HEK293T (cell line): ENCODE measurements around the gene WDR93.

Source experiments
- CTCF ChIA-PET: fragments of 350-600 bp; formaldehyde crosslinking; extraction: SDS; loops from one replicate; lab custom pipeline; 2021; ENCODE audit warnings: antibody characterized with exemption, inconsistent platforms; lab: Yijun Ruan, JAX
- POLR2A ChIA-PET: fragments of 350-600 bp; formaldehyde crosslinking; extraction: SDS; loops from one replicate; lab custom pipeline; 2020; ENCODE audit warnings: antibody characterized with exemption, inconsistent platforms; lab: Yijun Ruan, JAX
- DNase-seq: peaks from one replicate; pipeline ENCODE4 v3.0.0; 2012; ENCODE audit warnings: mixed read lengths; ENCODE audit errors: extremely low spot score
- ARNT ChIP-seq: fragments of 450-650 bp; IDR thresholded peaks from 2 replicates; pipeline ENCODE4 v1.6.1; 2017; ENCODE audit warnings: mild to moderate bottlenecking
- BHLHE40 ChIP-seq: fragments of 450-650 bp; IDR thresholded peaks from 2 replicates; pipeline ENCODE4 v1.6.1; 2016; ENCODE audit warnings: mild to moderate bottlenecking, moderate library complexity, borderline replicate concordance
- CTBP1 ChIP-seq: fragments of 450-650 bp; IDR thresholded peaks from 2 replicates; pipeline ENCODE4 v1.6.1; 2016; ENCODE audit warnings: borderline replicate concordance
- ELF4 ChIP-seq: fragments of 450-650 bp; IDR thresholded peaks from 2 replicates; pipeline ENCODE4 v1.6.1; 2017; ENCODE audit warnings: antibody characterized with exemption
- FOXA1 ChIP-seq: fragments of 450-650 bp; IDR thresholded peaks from 2 replicates; pipeline ENCODE4 v1.6.1; 2016; ENCODE audit warnings: mild to moderate bottlenecking
- FOXK2 ChIP-seq: fragments of 450-650 bp; IDR thresholded peaks from 2 replicates; pipeline ENCODE4 v1.6.1; 2016; ENCODE audit warnings: mild to moderate bottlenecking
- FOXM1 ChIP-seq: fragments of 450-650 bp; IDR thresholded peaks from 2 replicates; pipeline ENCODE4 v1.6.1; 2017; ENCODE audit warnings: mild to moderate bottlenecking, borderline replicate concordance
- HDGF ChIP-seq: fragments of 450-650 bp; IDR thresholded peaks from 2 replicates; pipeline ENCODE4 v1.6.1; 2017; ENCODE audit warnings: antibody characterized with exemption, borderline replicate concordance
- L3MBTL2 ChIP-seq: fragments of 450-650 bp; conservative IDR thresholded peaks from 2 replicates; pipeline ENCODE4 v1.6.1; 2016; ENCODE audit warnings: mild to moderate bottlenecking
- LEF1 ChIP-seq: fragments of 450-650 bp; IDR thresholded peaks from 2 replicates; pipeline ENCODE4 v1.6.1; 2017; ENCODE audit warnings: mild to moderate bottlenecking, borderline replicate concordance
- NFRKB ChIP-seq: fragments of 450-650 bp; IDR thresholded peaks from 2 replicates; pipeline ENCODE4 v1.6.1; 2016; ENCODE audit warnings: mild to moderate bottlenecking, moderate library complexity
- SP1 ChIP-seq: fragments of 450-650 bp; IDR thresholded peaks from 2 replicates; pipeline ENCODE4 v1.6.1; 2017
- SUZ12 ChIP-seq: fragments of 450-650 bp; IDR thresholded peaks from 2 replicates; pipeline ENCODE4 v1.6.1; 2016; ENCODE audit warnings: mild to moderate bottlenecking
- TARDBP ChIP-seq: fragments of 450-650 bp; IDR thresholded peaks from 2 replicates; pipeline ENCODE4 v1.6.1; 2016
- ZNF384 ChIP-seq: fragments of 450-650 bp; IDR thresholded peaks from 2 replicates; pipeline ENCODE4 v1.6.1; 2016
- TF ChIP-seq, protein P1 (sequence below): fragments of 450-650 bp; IDR thresholded peaks from 2 replicates; pipeline ENCODE4 v1.6.1; 2016

Gene WDR93

DNA sequence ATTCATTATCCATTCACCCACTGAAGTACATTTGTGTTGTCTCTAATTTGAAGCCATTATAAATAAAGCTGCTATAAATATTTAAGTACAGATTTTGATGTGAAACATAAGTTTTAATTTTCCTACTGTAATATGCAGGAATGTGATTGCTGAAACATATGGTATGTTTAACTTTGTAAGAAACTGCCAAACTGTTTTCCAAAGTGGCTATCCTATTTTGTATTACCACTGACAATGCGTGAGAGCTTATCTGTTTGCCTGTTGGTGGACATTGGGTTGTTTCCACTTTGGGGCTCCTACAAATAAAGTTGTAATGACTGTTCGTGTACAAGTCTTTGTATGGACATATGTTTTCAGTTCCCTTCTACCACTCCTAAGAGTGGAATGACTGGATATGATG, 2.5 kb downstream of the WDR93 start:
- DNase-seq = no peak
- CTCF ChIA-PET = interaction anchor here (0.8 kb wide), 1 partner anchor 182 kb away, joined by 3 read pairs; no protein-coding TSS in a partner anchor
- POLR2A ChIA-PET = no interaction called here
- no peak for TF ChIP-seq ZNF384
- TF ChIP-seq CTBP1 = no peak
- TF ChIP-seq HDGF = no peak
- TF ChIP-seq ELF4 = no peak

DNA sequence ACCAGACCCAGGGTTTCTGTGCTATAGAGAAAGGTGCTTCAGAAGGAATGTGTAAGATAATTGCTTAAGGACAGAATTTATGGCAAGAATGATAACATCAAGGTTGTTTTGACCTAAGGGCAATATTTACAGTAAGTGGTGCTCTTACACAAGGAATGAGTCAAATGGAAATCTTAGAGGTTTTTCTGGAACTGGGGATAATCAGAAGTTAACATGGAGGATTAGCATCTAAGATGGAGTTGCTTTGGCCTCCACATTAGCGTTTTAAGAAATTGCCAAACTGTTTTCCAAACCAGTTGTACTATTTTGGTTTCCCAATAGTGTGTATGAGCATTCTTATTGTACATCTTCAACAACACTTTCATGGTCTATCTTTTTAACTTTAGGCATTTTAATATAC, 3.1 kb downstream of the WDR93 start:
- CTCF ChIA-PET = no interaction called here
- DNase-seq = no peak

DNA sequence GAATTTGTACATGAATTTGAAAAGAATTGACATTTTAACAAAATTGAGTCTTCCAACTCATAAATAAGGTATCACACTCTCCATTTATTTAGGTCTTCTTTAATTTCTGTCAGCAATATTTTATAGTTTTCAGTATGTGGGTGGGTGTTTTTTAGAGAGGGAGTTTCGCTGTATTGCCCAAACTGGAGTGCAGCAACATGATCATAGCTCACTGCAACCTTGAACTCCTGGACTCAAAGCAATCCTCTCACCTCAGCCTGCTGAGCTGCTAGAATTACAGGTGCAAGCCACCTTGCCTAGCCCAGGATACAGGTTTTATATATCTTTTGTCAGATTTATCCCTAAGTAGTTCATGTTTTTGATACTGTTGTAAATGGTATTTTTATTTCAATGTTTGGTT, 4.6 kb downstream of the WDR93 start:
- ChIA-PET CTCF (no interaction called here), POLR2A (interaction anchor here (1.0 kb wide), 1 partner anchor 24 kb away, joined by 3 read pairs; no protein-coding TSS in a partner anchor)
- TF ChIP-seq, protein P1, sequence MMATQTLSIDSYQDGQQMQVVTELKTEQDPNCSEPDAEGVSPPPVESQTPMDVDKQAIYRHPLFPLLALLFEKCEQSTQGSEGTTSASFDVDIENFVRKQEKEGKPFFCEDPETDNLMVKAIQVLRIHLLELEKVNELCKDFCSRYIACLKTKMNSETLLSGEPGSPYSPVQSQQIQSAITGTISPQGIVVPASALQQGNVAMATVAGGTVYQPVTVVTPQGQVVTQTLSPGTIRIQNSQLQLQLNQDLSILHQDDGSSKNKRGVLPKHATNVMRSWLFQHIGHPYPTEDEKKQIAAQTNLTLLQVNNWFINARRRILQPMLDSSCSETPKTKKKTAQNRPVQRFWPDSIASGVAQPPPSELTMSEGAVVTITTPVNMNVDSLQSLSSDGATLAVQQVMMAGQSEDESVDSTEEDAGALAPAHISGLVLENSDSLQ = no peak
- TF ChIP-seq TARDBP = no peak
- TF ChIP-seq FOXA1 = no peak
- TF ChIP-seq ELF4 = no peak
- no peak for TF ChIP-seq SUZ12
- no peak for TF ChIP-seq FOXM1
- no peak for TF ChIP-seq FOXK2
- TF ChIP-seq ZNF384 = no peak
- TF ChIP-seq ARNT = no peak
- TF ChIP-seq SP1 = no peak
- no peak for TF ChIP-seq BHLHE40
- no peak for DNase-seq

More for the DNA sequence above, 3.1 kb downstream of the WDR93 start:
- POLR2A ChIA-PET = no interaction called here
- TF ChIP-seq ARNT (no peak), HDGF (no peak), BHLHE40 (no peak), LEF1 (no peak), CTBP1 (no peak), FOXK2 (no peak), FOXA1 (no peak), SUZ12 (no peak), NFRKB (no peak), ZNF384 (no peak), FOXM1 (no peak), ELF4 (no peak), L3MBTL2 (no peak)
- TF ChIP-seq, protein P1 = no peak

DNA sequence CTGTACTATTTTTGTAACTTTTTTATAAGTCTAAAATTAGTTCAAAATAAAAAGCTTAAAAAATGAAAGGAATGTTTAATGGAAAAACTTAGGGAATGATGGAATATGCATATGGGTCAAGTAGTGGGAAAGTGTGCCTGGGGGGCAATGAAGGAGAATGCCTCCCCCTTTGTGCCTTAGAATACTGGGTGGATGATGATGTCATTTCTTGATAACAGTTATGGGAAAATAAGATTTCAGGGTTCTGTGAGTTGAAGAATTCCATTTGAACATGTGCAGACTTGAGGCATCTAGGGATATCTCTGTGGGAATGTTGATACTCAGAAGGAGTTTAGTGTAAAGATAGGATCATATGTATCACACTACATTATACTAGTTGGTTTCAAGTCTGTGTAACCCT, 13.8 kb downstream of the WDR93 start:
- POLR2A ChIA-PET = no interaction called here

DNA sequence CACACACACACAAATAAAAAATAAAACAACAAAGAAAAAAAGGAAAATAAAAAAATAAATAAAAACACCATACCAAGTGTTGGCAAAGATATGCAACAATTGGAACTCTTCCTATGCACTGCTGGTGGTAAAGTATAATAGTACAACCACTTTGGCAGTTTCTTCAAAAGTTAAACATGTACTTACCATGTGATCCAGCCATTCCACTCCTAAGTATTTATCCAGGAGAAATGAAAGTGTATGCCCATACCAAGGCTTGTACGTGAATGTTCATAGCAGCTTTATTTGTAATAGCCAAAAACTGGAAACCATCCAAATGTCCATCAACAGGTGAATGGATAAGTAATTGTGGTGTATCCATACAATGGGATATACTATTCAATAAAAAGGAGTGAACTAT, 17.0 kb downstream of the WDR93 start:
- ChIA-PET POLR2A (no interaction called here), CTCF (interaction anchor here (0.6 kb wide), 1 partner anchor 393 kb away, joined by 5 read pairs; no protein-coding TSS in a partner anchor)
- DNase-seq = no peak
- TF ChIP-seq ELF4 (no peak), L3MBTL2 (no peak), FOXM1 (no peak), LEF1 (no peak), HDGF (no peak), FOXK2 (no peak), ZNF384 (no peak)

More for the DNA sequence above, 13.8 kb downstream of the WDR93 start:
- CTCF ChIA-PET = no interaction called here
- no peak for DNase-seq
- TF ChIP-seq CTBP1 (no peak), L3MBTL2 (no peak), BHLHE40 (no peak), ELF4 (no peak), FOXM1 (no peak), ARNT (no peak)

DNA sequence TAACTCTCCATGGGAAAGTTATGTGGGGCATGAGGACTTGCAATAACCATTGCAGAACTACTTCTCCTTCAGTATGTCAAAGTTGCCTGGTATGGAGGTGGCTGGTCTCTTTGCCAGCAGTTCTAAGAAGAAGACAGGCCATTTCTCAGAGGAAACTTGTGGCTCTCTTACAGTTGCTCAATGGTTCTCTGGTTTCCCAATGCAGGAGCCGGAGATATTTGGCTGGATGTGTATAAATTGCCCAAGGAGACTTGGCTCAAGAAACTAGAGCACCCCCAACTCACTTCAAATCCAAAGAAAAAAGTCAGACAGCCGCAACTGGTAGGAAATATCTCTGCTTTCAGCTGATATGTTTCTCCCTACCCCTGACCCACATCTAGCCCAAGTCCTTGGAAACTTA, 24.2 kb downstream of the WDR93 start:
- no peak for DNase-seq
- TF ChIP-seq ZNF384 = no peak
- no peak for TF ChIP-seq CTBP1
- TF ChIP-seq ELF4 = no peak
- no peak for TF ChIP-seq NFRKB
- no peak for TF ChIP-seq SP1
- CTCF ChIA-PET = no interaction called here
- POLR2A ChIA-PET = no interaction called here

DNA sequence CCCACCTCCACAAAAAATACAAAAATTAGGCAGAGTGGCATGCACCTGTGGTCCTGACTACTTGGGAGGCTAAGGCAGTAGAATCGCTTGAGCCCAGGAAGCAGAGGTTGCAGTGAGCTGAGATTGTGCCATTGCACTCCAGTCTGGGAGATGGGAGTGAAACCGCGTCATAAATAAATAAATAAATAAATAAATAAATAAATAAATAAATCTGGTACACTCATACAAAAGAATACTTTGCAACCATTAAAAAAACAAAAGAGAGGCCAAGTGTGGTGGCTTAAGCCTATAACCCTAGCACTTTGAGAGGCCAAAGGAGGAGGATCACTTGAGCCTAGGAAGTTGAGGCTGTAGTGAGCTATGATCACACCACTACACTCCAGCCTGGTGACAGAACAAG, 32.4 kb downstream of the WDR93 start:
- ChIA-PET CTCF (no interaction called here), POLR2A (no interaction called here)
- no peak for DNase-seq
- no peak for TF ChIP-seq FOXA1
- no peak for TF ChIP-seq ARNT
- no peak for TF ChIP-seq BHLHE40
- TF ChIP-seq, protein P1 = no peak
- no peak for TF ChIP-seq ZNF384
